ENCODE results near the gene INKA1. TPM values are rescaled to one million over a fixed set of nuclear protein-coding genes. Genes with fewer than 3 reads are reported as not detected.
"Not testable (repeated sequence)": the region's sequence is repeated elsewhere in the genome, so short reads cannot be mapped to it uniquely, and the experiment has no call there.

Gene INKA1
- polyA plus RNA-seq (ENCODE audit: insufficient read length in 3 of 3), result 10 to 100 TPM; 10.3 to 12.4 (median 10.6) TPM

DNA sequence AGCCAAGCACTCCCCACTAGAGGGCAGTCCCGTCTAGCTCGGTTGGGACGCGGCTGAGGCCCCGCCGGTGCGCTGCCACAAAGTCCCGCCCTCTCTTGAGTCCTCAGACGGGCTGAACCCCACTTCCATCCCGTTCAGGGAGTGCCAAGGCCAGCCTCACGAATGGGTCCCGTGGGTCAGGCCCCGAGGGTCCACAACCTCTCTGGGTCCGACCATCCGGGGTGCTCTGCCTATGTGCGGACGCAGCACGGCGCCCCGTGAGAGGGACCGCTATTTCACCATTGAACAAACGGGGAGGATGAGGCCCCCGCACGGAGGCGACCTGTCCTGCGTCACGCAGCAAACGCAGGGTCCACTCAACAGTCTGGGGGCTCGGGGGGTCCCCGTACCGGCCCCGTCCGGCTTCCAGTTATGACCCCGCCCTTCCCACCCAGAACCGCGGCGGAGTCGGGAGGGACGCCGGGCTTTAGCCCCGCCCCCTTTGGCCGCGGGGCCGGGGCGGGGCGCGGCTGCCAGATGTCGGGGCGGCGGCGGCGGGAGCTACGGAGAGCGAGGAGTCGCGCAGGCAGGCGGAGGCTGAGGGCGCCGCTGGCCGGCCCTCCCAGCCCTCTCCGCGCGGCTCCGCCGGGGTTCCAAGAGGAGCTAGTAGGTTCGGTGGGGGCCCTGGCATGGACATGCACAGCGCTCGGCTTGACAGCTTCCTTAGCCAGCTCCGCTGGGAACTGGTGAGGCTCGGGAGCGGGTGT is at the start of gene INKA1:
Gene INKA1 (plus strand): TSS at position 543 of the 746 bp plus-strand sequence. CDS start 132 bp downstream, at position 675.
- peak in 2 of 3 donors; percentile 77 to 83 for DNase-seq (ENCODE audit: low read depth in 3 of 3, low spot score in 2 of 3)

DNA sequence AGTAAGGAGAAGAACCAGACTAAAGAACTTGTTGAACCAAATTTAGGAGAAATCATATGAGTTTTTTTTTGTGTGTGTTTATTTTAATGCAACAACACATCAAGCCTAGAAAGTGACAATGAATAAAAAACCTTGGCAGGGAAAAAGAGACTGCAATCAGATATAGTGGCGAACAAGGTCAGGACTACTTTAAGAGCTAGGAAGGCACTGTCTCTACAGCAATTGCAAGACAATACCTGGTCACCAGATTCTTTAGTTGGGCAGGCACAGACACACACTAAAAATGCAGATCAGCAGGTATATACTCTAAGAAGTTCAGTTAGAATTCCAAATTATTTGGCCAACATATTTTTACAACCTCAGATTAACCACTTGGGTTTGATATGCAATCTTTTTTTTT is 48.5 kb upstream of the INKA1 start:
- DNase-seq (ENCODE audit: low read depth in 3 of 3, low spot score in 2 of 3), result no peak

GRCh38 chr3:49756036-49756435 is 47.0 kb upstream of the INKA1 start:
- DNase-seq (ENCODE audit: low read depth in 3 of 3, low spot score in 2 of 3), result no peak

GRCh38 chr3:49757197-49757596 is 45.9 kb upstream of the INKA1 start:
- no peak for DNase-seq (ENCODE audit: low read depth in 3 of 3, low spot score in 2 of 3)

- DNase-seq (ENCODE audit: low read depth in 3 of 3, low spot score in 2 of 3), result peak in 1 of 3 donors; percentile 9
These were observed 43.8 kb upstream of the INKA1 start for GRCh38 chr3:49759226-49759625.

GRCh38 chr3:49761661-49762060 is 41.4 kb upstream of the INKA1 start:
- DNase-seq (ENCODE audit: low read depth in 3 of 3, low spot score in 2 of 3), result no peak

GRCh38 chr3:49763981-49764380 is 39.1 kb upstream of the INKA1 start:
- DNase-seq (ENCODE audit: low read depth in 3 of 3, low spot score in 2 of 3), result no peak

- DNase-seq (ENCODE audit: low read depth in 3 of 3, low spot score in 2 of 3), result no peak
These were observed 33.7 kb upstream of the INKA1 start for GRCh38 chr3:49769286-49769915.

DNA sequence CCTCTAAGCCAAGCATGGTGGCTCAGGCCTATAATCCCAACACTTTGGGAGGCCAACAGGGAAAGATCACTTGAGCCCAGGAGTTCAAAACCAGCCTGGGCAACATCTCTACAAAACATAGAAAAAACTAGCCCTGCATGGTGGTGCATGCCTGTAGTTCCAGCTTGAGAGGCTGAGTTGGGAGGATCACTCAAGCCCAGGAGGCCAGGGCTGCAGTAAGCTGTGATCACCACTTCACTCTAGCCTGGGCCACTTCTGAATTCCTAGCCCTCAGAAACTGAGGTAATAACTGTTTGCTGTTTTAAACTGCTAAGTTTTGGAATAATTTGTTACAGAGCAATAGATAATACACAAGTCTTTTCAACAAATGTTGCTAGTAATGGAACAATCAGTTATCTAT is 33.1 kb upstream of the INKA1 start:
- no peak for DNase-seq (ENCODE audit: low read depth in 3 of 3, low spot score in 2 of 3)

DNA sequence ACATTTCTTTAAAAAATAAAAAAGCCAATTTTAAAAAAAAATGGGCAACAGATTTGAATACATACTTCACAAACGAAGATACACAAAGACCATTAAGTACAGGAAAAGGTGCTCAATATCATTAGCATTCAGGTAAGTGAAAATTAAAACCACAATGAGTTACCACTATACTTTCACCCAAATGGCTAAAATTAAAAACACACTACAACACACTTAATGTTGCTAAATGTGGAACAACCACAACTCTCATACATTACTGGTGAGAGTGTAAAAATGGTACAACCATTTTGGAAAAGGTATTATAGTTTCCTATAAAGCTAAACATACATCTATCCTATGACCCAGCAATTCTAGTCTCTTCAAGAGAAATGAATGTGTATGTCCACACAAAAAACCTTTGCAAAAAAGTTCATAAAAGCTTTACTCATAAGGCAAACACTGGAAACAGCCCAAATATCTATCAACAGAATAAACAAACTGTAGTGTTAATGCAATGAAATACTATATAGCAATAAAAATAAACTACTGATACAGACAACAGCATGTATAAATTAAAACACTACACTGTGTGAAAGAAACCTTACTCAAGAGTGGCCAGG is 31.6 kb upstream of the INKA1 start:
- no peak for DNase-seq (ENCODE audit: low read depth in 3 of 3, low spot score in 2 of 3)

GRCh38 chr3:49772703-49773102 is 30.4 kb upstream of the INKA1 start:
- DNase-seq (ENCODE audit: low read depth in 3 of 3, low spot score in 2 of 3), result no peak

GRCh38 chr3:49775538-49775937 is 27.5 kb upstream of the INKA1 start:
- no peak for DNase-seq (ENCODE audit: low read depth in 3 of 3, low spot score in 2 of 3)

GRCh38 chr3:49776101-49776500 is 27.0 kb upstream of the INKA1 start:
- DNase-seq (ENCODE audit: low read depth in 3 of 3, low spot score in 2 of 3), result not testable (repeated sequence)

DNA sequence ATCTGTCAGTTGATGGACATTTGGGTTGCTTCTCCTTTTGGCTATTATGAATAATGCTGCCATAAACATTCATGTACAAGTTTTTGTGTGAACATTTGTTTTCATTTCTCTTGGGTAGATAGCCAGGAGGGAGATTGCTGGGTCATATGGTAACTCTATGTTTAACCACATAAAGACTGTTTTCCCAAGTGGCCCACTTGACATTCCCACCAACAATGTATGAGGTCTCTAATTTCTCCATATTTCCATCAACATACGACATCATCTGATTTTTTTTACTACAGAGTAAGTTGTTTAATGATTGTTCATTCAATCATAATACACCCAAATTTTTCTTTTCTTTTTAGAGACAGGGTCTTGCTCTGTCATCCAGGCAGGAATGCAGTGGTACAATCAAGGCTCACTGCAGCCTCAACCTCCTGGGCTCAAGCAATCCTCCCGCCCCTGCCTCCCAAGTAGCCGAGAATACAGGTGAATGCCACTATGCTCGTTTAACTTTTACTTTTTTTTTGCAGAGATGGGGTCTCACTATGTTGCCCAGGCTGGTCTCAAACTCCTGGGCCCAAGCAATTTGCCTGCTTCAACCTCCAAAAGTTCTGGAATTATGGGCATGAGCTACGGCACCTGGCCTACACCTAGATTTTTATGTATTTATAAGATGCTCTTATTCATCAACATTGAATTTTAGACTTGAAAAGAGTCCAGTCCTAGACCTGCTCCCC is 23.5 kb upstream of the INKA1 start:
- DNase-seq (ENCODE audit: low read depth in 3 of 3, low spot score in 2 of 3), result no peak

- no peak for DNase-seq (ENCODE audit: low read depth in 3 of 3, low spot score in 2 of 3)
These were observed 22.7 kb upstream of the INKA1 start for GRCh38 chr3:49780080-49780974.

DNA sequence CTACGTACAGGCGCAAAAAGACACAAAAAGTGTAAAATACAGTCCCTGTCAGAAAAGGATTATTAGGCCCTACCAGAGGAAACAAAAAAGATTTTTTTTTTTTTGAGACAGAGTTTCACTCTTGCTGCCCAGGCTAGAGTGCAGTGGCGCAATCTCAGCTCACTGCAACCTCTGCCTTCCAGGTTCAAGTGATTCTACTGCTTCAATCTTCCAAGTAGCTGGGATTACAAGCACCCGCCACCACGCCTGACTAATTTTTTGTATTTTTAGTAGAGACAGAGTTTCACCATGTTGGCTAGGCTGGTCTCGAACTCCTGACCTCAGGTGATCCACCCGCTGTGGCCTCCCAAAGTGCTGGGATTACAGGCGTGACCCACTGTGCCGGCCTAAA is 22.1 kb upstream of the INKA1 start:
- DNase-seq (ENCODE audit: low read depth in 3 of 3, low spot score in 2 of 3), result not testable (repeated sequence)

GRCh38 chr3:49781415-49782199 is 21.5 kb upstream of the INKA1 start:
- no peak for DNase-seq (ENCODE audit: low read depth in 3 of 3, low spot score in 2 of 3)

GRCh38 chr3:49782277-49782676 is 20.8 kb upstream of the INKA1 start:
- not testable (repeated sequence) for DNase-seq (ENCODE audit: low read depth in 3 of 3, low spot score in 2 of 3)

DNA sequence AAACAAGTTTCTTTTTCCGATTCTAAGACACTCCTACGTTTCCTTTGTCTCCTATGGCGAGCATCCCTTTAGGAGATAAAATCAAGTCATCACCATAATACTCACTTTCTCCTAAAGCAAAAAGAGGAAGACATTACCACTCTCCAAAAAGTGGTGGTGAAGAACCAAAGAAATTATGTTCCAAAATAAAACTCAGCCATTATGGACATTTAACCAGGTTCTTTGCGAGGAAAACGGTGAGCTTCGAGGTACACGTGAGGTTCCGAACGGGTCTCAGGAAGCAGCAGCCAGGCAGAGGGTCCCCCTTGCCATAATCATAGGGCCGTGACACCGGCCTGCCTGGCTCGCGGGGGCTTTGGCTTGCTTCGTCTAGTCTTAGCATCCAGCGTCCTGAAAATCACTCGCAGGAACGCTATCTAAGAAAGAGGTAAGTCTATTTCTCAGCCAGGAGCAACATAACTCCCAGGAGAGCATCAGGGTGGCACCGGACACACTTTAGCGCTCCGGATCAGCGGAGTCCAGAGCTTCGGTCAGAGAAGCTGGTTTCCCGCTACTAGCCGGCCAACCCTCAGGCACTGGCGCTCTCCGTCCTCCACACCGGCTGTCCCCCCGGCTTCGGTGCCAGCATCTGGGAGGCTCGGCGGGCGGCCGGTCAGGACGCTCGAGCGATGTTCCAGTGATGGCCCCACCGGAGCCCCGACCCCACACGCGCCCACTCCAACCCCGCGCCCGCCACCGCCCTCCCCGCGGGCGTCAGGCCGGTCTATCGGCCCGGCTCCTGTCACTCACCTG is 17.3 kb upstream of the INKA1 start:
- DNase-seq (ENCODE audit: low read depth in 3 of 3, low spot score in 2 of 3), result no peak
